IPS-18a (cell line): Measurements from ENCODE around the gene FANCI.

Source experiments
- H3K27ac ChIP-seq: one replicate; pipeline ENCODE4 v1.5.1; 2013; ENCODE audit warnings: low read length
- H3K27me3 ChIP-seq: one replicate; pipeline ENCODE4 v1.6.1; 2013; ENCODE audit warnings: mild to moderate bottlenecking, low read length; ENCODE audit not compliant: control insufficient read depth, insufficient read depth
- H3K36me3 ChIP-seq: one replicate; pipeline ENCODE4 v1.6.1; 2013; ENCODE audit warnings: low read depth, low read length; ENCODE audit not compliant: control insufficient read depth
- H3K4me1 ChIP-seq: one replicate; pipeline ENCODE4 v1.6.1; 2013; ENCODE audit warnings: low read depth, low read length; ENCODE audit not compliant: control insufficient read depth
- H3K4me3 ChIP-seq: one replicate; pipeline ENCODE4 v1.5.1; 2013; ENCODE audit warnings: low read length
- H3K9ac ChIP-seq: one replicate; pipeline ENCODE4 v1.6.1; 2013; ENCODE audit warnings: mild to moderate bottlenecking, low read length, moderate library complexity
- H3K9me3 ChIP-seq: one replicate; pipeline ENCODE4 v1.6.1; 2013; ENCODE audit warnings: low read depth, low read length; ENCODE audit not compliant: control insufficient read depth

FANCI gene

DNA sequence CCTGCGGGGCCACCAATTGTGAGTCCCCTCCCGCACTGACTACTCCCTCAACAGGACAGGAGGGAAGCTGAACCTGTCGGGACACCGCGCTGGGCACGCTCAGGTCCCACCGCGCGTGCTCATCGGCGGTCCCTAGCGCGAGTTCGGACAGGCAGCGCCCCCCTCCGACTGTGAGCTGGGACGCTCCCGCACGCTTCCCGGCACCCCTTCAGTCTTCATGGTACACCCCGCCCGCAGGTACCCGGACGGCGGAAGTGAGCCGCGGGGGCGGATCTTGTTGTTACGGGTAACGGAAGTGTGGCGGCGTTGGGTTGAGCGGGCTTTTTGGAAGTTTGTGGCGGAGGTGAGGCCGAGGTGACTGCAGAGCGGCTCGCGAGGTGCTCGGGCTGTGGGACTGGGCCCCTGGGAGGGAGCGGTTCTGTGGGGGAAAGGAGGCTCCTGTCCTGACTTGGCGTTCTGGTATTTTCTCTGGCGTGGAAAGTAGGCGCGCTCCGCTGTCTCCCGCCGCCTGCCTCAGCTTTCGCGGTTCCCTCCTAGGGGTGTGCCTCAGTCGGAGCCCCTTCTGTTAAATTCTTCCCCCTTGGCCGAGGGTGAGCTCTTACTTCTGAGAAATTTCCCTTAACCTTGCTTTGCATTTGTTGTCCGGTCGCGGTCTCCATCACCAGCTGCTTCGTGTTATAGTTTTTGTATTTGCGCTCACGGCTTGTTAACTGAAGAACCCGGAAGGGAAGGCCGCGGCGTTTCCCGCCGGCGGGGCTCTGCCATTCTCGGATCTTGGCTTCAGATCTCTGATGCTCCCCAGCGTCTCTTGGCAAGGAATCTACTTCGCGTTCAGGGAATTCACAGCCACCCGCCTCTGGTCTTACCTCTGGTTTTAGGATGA lies at the start of gene FANCI:
TSS of gene FANCI (plus strand) at position 289 of the 883 bp plus-strand sequence. CDS start 3,669 bp downstream, outside the sequence.
- no peaks in the 10 kb centered on the region for H3K9me3 ChIP-seq
- no peaks in the 10 kb centered on the region for H3K27me3 ChIP-seq
- peak within 1 kb of the TSS; percentile 43 for H3K27ac ChIP-seq
- H3K4me1 ChIP-seq = no peaks in the 10 kb centered on the region
- peak within 1 kb of the TSS; percentile 83 for H3K9ac ChIP-seq
- H3K36me3 ChIP-seq = peaks cover 19% of the 10 kb centered on the region
- peak within 1 kb of the TSS; percentile 94 for H3K4me3 ChIP-seq

DNA sequence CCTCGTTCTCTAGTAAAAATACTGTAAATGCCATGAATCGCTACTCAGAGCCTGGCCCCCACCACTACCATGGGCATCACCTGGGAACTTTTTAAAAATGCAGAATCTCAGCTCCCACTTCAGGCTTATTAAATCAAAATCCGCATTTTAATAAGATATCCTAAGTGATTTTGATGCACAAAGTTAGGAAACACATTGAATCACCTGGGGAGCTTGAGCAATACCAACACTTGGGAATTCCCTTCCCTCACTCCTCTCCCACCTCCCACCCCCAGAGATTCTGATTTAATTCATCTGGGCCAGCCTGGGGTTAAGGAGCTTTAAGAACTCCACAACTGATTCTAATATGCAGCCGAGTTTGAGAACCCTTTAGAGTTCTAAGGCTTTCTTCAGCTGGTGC lies 49.2 kb upstream of the FANCI start:
- peaks cover 34% of the 10 kb centered on the region for H3K4me1 ChIP-seq
- no peaks in the 10 kb centered on the region for H3K27me3 ChIP-seq
- no peaks in the 10 kb centered on the region for H3K9me3 ChIP-seq
- no peak overlapping the region for H3K27ac ChIP-seq
- H3K36me3 ChIP-seq = peaks cover 11% of the 10 kb centered on the region
- H3K4me3 ChIP-seq = no peak overlapping the region
- H3K9ac ChIP-seq = no peak overlapping the region

DNA sequence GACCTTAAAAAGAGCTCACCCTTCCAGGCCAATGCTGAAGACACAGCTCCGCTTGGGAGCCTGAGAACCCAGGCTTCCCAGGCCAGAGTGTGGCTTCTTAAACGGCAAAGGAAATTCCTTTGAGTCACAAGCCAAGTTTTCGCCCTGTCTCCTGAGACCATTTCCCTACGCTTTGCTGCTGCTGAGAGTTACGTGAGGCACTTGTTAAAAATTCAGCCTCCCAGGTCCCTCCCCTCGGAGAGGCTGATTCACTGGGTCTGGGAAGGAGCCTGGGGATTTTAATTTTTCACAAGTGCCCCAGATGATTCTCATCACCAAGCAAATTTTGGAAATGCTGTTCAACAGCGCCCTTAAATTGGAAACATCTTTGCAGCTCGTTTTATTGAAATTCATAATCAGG lies 47.9 kb upstream of the FANCI start:
- H3K36me3 ChIP-seq = peaks cover 3% of the 10 kb centered on the region
- H3K4me3 ChIP-seq = no peak overlapping the region
- H3K9me3 ChIP-seq = no peaks in the 10 kb centered on the region
- peaks cover 36% of the 10 kb centered on the region for H3K4me1 ChIP-seq
- no peak overlapping the region for H3K27ac ChIP-seq
- no peaks in the 10 kb centered on the region for H3K27me3 ChIP-seq
- H3K9ac ChIP-seq = no peak overlapping the region

DNA sequence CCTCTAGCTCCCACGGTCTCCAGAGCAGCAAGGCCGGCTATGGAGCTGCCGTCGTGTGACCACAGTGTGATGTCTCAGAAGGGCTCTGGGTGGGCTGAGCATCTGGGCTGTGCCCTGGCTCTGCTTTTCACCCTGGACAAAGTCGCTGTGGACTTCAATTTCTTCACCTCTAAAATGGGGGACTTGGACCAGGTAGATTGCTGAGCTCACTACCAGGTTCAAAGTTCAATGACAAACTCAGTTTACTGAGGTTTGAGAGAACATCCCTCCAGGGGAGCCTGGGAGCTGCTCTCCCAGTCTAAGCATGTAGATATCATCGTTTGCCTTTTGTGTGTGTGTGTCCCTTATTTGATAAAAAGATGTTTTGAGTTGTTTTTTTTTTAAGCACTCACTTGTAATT lies 47.5 kb upstream of the FANCI start:
- Histone ChIP-seq H3K4me3 (no peak overlapping the region), H3K36me3 (no peaks in the 10 kb centered on the region), H3K4me1 (peaks cover 36% of the 10 kb centered on the region), H3K27me3 (no peaks in the 10 kb centered on the region), H3K27ac (no peak overlapping the region), H3K9me3 (no peaks in the 10 kb centered on the region), H3K9ac (no peak overlapping the region)

DNA sequence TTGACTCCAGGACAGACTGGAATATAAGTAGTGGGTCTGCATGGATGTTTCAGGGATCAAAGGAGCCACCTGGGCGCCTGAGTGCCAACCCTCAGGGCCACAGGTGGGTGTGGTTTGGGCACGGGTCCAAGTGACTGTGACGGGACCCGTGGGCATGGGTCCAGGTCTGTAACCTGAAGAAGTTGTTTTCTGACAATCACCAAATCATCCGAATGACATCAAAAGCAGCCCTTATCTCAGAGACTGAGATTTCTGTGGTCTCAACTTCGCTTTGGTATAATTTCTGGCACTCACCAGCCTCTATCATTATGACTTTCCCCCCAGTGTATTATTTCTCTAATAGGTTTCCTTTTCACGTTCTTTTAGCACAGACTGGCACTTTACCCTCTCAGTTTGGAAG lies 46.8 kb upstream of the FANCI start:
- no peak overlapping the region for H3K9ac ChIP-seq
- H3K27me3 ChIP-seq = no peaks in the 10 kb centered on the region
- peaks cover 39% of the 10 kb centered on the region for H3K4me1 ChIP-seq
- H3K36me3 ChIP-seq = no peaks in the 10 kb centered on the region
- H3K9me3 ChIP-seq = no peaks in the 10 kb centered on the region
- peak overlapping the region; percentile 11 for H3K4me3 ChIP-seq
- H3K27ac ChIP-seq = peak overlapping the region; percentile 21

DNA sequence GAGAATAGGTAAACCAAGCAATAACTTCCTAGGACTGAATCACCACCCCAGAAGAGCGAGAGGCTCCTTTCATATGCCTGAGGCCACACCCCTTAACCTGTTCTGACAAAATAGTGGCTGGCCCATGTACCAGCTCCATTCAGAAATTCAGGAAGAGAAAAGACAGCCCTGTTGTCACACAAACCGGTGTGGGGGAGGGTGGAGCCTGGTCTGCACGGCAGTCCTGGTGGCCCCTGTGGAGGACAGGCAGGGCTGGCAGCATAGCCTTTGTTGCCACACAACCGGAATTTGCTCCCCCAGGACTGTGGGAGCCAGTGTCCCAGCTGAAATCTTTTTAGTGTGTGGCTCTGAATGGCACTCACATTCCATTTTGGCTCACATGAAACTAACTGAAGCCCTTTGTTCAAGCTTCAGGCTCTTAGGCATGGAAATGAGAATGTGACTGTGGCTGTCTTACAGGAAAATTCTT lies 46.2 kb upstream of the FANCI start:
- Histone ChIP-seq H3K27me3 (no peaks in the 10 kb centered on the region), H3K36me3 (no peaks in the 10 kb centered on the region), H3K9me3 (no peaks in the 10 kb centered on the region), H3K9ac (peak overlapping the region; percentile 14), H3K4me3 (peak overlapping the region; percentile 11), H3K27ac (peak overlapping the region; percentile 21), H3K4me1 (peaks cover 44% of the 10 kb centered on the region)

DNA sequence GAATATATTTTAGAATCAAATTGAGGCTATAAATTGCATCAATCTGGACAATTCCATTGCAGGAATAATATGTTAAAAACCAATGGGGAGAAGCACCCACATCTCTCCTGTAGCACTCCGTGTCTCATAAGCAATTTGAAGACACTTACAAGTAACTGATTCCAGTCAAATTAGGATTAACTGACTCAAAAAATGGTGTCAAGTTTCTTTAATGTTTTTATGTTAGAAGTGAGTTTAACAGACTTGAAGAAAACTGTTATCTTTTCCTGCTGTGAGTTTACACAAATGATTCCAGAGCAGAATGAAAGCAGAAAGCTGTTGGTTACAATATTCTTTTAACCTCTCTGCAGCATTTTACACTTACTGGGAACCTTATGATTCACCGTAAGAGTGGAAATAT lies 45.6 kb upstream of the FANCI start:
- H3K9ac ChIP-seq = peak overlapping the region; percentile 14
- no peaks in the 10 kb centered on the region for H3K9me3 ChIP-seq
- no peaks in the 10 kb centered on the region for H3K27me3 ChIP-seq
- no peaks in the 10 kb centered on the region for H3K36me3 ChIP-seq
- no peak overlapping the region for H3K4me3 ChIP-seq
- H3K4me1 ChIP-seq = peaks cover 45% of the 10 kb centered on the region
- H3K27ac ChIP-seq = no peak overlapping the region

DNA sequence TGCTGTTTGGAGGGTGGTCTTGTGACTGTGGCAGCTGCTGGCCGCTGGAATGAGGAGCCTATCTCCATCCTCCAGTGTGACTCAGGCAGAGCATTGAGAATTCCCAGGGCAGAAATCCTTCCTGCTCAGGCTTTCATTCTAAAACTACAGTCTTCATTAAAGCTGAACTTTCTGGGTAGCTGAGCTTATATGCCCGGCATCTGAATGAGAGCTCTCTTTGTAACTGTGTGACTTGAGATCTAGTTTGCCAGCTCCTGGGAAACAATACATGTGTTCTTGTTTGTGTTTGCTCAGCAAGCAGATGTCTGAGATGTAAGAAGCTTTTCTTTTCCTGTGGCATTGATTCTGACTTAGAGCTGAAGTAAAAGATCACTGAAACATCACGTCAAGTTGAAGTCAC lies 44.8 kb upstream of the FANCI start:
- H3K27me3 ChIP-seq = no peaks in the 10 kb centered on the region
- no peaks in the 10 kb centered on the region for H3K9me3 ChIP-seq
- H3K9ac ChIP-seq = peak overlapping the region; percentile 14
- no peak overlapping the region for H3K4me3 ChIP-seq
- peaks cover 45% of the 10 kb centered on the region for H3K4me1 ChIP-seq
- no peaks in the 10 kb centered on the region for H3K36me3 ChIP-seq
- H3K27ac ChIP-seq = no peak overlapping the region

DNA sequence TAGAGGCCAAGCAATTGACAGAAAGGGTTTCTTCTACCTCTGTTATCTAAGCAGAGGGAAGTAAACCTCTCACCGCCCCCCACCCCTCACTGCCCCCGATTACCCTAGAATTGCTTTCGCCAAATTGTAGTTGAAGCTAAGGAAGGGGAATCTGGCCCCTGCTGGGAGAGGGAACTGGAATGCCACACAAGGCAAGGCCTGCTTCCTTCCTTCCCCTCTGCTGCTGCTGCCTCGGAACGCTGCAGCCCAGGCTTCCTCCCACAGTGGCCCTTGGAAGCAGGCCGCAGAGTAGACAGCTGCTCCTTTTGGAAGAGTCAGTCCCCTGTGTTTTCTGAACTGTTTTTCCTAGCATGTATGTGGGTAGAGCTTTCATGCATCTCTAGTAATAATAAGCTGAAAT lies 44.0 kb upstream of the FANCI start:
- Histone ChIP-seq H3K4me3 (no peak overlapping the region), H3K36me3 (no peaks in the 10 kb centered on the region), H3K9me3 (no peaks in the 10 kb centered on the region), H3K4me1 (peaks cover 45% of the 10 kb centered on the region), H3K27me3 (no peaks in the 10 kb centered on the region), H3K27ac (no peak overlapping the region), H3K9ac (no peak overlapping the region)

DNA sequence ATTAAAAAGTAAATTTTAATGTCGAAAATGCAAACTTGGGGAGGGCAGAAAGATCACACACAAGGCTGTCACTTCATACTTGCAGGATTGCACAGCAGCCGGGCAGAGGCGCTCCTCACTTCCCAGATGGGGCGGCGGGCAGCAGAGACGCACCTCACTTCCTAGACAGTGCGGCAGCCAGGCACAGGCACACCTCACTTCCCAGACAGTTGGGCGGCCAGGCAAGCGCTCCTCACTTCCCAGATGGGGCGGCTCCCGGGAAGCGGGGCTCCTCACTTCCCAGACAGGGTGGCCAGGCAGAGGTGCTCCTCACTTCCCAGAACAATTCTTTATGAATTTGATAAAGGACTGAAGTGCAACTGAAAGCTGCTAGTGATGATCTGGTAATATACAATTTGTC lies 43.6 kb upstream of the FANCI start:
- Histone ChIP-seq H3K4me1 (peaks cover 45% of the 10 kb centered on the region), H3K4me3 (no peak overlapping the region), H3K27me3 (no peaks in the 10 kb centered on the region), H3K9ac (no peak overlapping the region), H3K27ac (no peak overlapping the region), H3K9me3 (no peaks in the 10 kb centered on the region), H3K36me3 (no peaks in the 10 kb centered on the region)

DNA sequence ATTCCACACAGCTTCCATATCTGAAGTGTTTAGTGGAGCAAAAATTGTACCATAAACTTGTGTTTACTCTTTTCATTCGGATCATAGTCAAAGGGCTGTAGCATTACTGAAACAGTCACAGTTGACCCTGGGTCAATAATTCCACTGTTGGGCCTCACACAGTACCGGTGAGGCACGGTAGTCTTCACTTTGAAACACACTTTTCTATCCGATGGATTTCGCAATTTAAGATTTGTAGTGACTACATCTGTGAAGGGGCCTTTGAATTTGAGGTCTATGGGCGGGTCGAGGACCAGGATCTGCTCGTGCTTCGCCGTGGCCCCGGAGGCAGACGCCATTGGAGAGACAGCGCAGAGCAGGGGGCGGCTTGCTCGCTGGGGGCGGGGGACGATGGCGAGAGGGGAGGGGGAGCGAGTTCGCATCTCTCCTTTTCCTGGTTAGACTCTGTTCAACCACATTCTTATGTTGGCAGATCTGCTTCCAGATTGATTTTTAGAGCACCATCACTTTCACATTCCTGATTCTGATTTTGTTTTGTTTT lies 42.2 kb upstream of the FANCI start:
- H3K27me3 ChIP-seq = no peaks in the 10 kb centered on the region
- no peaks in the 10 kb centered on the region for H3K36me3 ChIP-seq
- H3K27ac ChIP-seq = no peak overlapping the region
- no peak overlapping the region for H3K4me3 ChIP-seq
- H3K9ac ChIP-seq = no peak overlapping the region
- H3K9me3 ChIP-seq = no peaks in the 10 kb centered on the region
- H3K4me1 ChIP-seq = peaks cover 41% of the 10 kb centered on the region
